A549 (cell line): Measurements from ENCODE around the gene CCDC77.

ENCODE experiments used
- POLR2A ChIP-seq: IDR thresholded peaks from 2 replicates; pipeline ENCODE4 v1.6.1; 2012; ENCODE audit warnings: mild to moderate bottlenecking, low read length
- TF ChIP-seq, protein P1 (sequence below): fragments of >200 bp; sonication (Bioruptor Twin); formaldehyde crosslinking; IDR thresholded peaks from 3 replicates; pipeline ENCODE4 v1.5.1; 2016

DNA sequence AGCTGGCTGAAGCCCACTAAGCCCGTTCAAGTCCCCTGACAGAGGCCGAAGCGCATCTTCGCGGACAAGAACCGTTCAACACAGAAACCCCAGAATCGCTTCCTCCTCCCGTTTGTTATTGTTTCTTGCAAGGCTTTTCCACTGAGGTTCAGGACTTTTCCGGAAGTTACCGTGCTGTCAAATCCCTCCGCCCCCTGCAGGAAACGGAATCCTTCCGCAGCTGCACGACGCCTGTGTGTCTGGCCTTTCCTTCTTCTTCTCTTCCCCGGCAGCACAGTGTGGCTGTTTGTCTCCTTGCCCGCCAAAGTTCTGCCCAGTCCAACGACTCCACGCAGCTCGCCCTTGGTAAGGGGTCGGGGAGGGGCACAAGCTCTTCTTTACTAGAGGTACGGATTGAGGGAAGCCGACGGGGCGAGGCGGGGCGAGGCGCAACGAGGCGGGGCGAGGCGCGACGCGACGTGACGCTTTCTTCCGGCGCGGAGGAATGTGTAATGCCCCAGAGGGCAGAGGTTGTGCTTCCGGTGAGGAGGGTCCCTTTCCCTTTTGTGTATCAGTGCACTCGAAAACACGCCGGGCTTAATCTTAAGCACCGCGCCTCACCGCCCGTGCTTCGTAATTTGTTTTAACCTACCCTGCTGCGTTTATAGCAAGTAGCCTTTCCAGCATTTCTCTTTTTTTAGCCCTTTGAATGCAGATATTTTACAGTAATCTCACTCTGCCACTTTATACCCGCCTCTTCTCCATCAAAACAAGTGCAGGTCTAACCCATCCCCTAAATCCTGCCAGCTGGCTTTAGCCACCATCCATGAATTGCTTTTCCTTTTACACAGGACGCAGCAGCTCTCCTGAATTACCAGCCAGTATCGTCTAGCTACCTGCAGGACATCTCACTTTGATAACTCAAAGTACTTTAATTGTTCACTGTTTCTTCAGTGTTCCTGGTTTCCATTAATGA is 12.0 kb upstream of the CCDC77 start, which contains the start of gene KDM5A:
- TF ChIP-seq, protein P1, sequence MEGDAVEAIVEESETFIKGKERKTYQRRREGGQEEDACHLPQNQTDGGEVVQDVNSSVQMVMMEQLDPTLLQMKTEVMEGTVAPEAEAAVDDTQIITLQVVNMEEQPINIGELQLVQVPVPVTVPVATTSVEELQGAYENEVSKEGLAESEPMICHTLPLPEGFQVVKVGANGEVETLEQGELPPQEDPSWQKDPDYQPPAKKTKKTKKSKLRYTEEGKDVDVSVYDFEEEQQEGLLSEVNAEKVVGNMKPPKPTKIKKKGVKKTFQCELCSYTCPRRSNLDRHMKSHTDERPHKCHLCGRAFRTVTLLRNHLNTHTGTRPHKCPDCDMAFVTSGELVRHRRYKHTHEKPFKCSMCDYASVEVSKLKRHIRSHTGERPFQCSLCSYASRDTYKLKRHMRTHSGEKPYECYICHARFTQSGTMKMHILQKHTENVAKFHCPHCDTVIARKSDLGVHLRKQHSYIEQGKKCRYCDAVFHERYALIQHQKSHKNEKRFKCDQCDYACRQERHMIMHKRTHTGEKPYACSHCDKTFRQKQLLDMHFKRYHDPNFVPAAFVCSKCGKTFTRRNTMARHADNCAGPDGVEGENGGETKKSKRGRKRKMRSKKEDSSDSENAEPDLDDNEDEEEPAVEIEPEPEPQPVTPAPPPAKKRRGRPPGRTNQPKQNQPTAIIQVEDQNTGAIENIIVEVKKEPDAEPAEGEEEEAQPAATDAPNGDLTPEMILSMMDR: no peak
- peak; percentile 52 for TF ChIP-seq POLR2A
